GM10847 (cell line): ENCODE data around the gene NQO1.

ENCODE experiments used
- POLR2A ChIP-seq: IDR thresholded peaks from 2 replicates; pipeline ENCODE4 v1.6.1; 2011; ENCODE audit not compliant: insufficient read length; ENCODE audit errors: extremely low read depth

NQO1 gene

GRCh38 chr16:69691980-69692911, 34.1 kb downstream of the NQO1 start:
- TF ChIP-seq POLR2A, result no peak

DNA sequence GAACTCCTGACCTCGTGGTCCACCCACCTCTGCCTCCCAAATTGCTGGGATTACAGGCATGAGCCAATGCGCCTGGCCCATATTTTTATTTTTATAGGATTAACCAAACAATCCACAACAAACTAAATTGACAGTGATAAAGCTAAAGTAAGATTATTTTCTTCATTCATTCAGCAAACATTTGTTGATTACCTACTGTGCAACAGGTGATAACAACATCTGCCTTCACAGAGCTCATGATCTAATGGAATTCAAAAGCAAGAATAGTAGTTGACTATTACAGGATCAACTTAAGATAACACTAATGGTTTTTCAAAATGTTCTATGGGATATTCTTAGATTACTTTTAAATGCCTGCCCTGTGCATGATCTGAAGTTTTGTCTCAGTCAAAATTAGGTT, 37.8 kb downstream of the NQO1 start:
- TF ChIP-seq POLR2A, result no peak

GRCh38 chr16:69680358-69680757, 46.0 kb downstream of the NQO1 start:
- no peak for TF ChIP-seq POLR2A

- no peak for TF ChIP-seq POLR2A
Observed at GRCh38 chr16:69672998-69673713, 53.2 kb downstream of the NQO1 start.

- TF ChIP-seq POLR2A, result no peak
Observed at GRCh38 chr16:69672315-69672997, 53.9 kb downstream of the NQO1 start.

DNA sequence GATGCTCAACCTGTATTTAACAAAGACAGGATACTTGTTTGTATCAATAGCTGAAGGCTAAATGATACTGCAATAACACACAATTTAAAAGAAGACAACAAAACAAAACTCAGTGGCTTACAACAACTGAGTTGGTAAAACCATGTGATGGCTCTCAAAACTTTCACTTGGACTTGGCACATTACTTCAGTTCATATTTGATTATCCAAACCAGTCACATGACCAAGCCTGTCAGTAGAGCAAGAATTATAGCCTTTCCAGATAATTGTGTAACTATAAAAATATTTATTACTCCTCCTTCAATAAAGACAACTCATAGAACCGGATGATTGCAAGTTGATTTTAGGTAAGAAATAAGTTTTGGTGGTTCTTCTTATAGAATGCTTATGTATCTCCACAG, 56.8 kb downstream of the NQO1 start:
- no peak for TF ChIP-seq POLR2A

GRCh38 chr16:69663846-69664245, 62.5 kb downstream of the NQO1 start:
- TF ChIP-seq POLR2A, result no peak

- TF ChIP-seq POLR2A, result no peak
Observed at GRCh38 chr16:69662901-69663300, 63.5 kb downstream of the NQO1 start.

- TF ChIP-seq POLR2A, result no peak
Observed at GRCh38 chr16:69660166-69660565, 66.2 kb downstream of the NQO1 start.
